A673 (cell line): ENCODE data around the gene ATP6V0E1. TPM values are rescaled to one million over a fixed set of nuclear protein-coding genes. Genes with fewer than 3 reads are reported as not detected.

Experiments
- BruUV-seq: library from RNA; stranded (reverse); fragments of 400-500 nt; replicated peaks from 2 replicates; lab custom pipeline; 2021; lab: Mats Ljungman, UMichigan
- CTCF ChIA-PET: fragments of 300-600 bp; sonication (Branson Sonifier 250); formaldehyde crosslinking; loops from one replicate; lab custom pipeline; 2022; ENCODE audit warnings: antibody characterized with exemption; lab: Charles Lee
- POLR2A ChIA-PET: fragments of 300-600 bp; sonication (Branson Sonifier 250); formaldehyde crosslinking; loops from one replicate; lab custom pipeline; 2022; ENCODE audit warnings: antibody characterized with exemption; ENCODE audit not compliant: low non-redundant PET; lab: Charles Lee
- DNase-seq: peaks from one replicate; pipeline ENCODE4 v3.0.0-alpha.2; 2015; ENCODE audit warnings: low spot score
- H3K27ac ChIP-seq: fragments of 200-600 bp; sonication (generic); 2 replicates; pipeline ENCODE4 v1.5.1; 2016; ENCODE audit warnings: mixed run types, low read depth, mild to moderate bottlenecking, mixed read lengths, antibody characterized with exemption, low read length; ENCODE audit not compliant: poor library complexity, severe bottlenecking
- H3K27me3 ChIP-seq: fragments of 200-600 bp; sonication (generic); replicated peaks from 2 replicates; pipeline ENCODE4 v1.6.1; 2017; ENCODE audit warnings: mixed run types, low read depth, mild to moderate bottlenecking, mixed read lengths, antibody characterized with exemption, low read length; ENCODE audit not compliant: insufficient read depth, poor library complexity
- H3K36me3 ChIP-seq: fragments of 200-600 bp; sonication (generic); 2 replicates; pipeline ENCODE4 v1.6.1; 2016; ENCODE audit warnings: mixed run types, mild to moderate bottlenecking, mixed read lengths, antibody characterized with exemption, low read length; ENCODE audit not compliant: insufficient read depth, poor library complexity, severe bottlenecking
- H3K4me1 ChIP-seq: fragments of 200-600 bp; sonication (generic); 2 replicates; pipeline ENCODE4 v1.6.1; 2017; ENCODE audit warnings: mixed run types, mild to moderate bottlenecking, mixed read lengths, antibody characterized with exemption, low read length; ENCODE audit not compliant: insufficient read depth, poor library complexity, severe bottlenecking
- H3K4me3 ChIP-seq: fragments of 200-600 bp; sonication (generic); 2 replicates; pipeline ENCODE4 v1.5.1; 2016; ENCODE audit warnings: low read depth, mixed run types, mild to moderate bottlenecking, mixed read lengths, low read length; ENCODE audit not compliant: poor library complexity, severe bottlenecking
- H3K9me3 ChIP-seq: fragments of 200-600 bp; sonication (generic); 2 replicates; pipeline ENCODE4 v1.6.1; 2016; ENCODE audit warnings: mixed run types, low read depth, mild to moderate bottlenecking, mixed read lengths, antibody characterized with exemption, low read length; ENCODE audit not compliant: poor library complexity, severe bottlenecking
- EZH2 ChIP-seq: fragments of 200-600 bp; sonication (generic); IDR thresholded peaks from 2 replicates; pipeline ENCODE4 v1.6.1; 2017; ENCODE audit warnings: borderline replicate concordance, low read depth, mild to moderate bottlenecking, mixed read lengths, antibody characterized with exemption, low read length; ENCODE audit not compliant: poor library complexity, severe bottlenecking
- intact Hi-C: fragments of 100-400 bp; cut with micrococcal nuclease; formaldehyde crosslinking; loops from one replicate; pipeline ENCODE4 v1.10.0; 2022; ENCODE audit not compliant: unreplicated experiment
- total RNA-seq: library from RNA; stranded (reverse); gene quantifications from 2 replicates; pipeline ENCODE4 v1.2.3, GENCODE V29; 2021
- TF ChIP-seq, protein P1 (sequence below): fragments of 300-800, 200-600 bp; sonication (generic); conservative IDR thresholded peaks from 2 replicates; pipeline ENCODE4 v1.5.1; 2017; ENCODE audit warnings: low read depth, mild to moderate bottlenecking, antibody characterized with exemption, low read length, moderate library complexity, mixed read lengths

ATP6V0E1 gene
- total RNA-seq, 1 experiment from 2014 or later, result 148 TPM

DNA sequence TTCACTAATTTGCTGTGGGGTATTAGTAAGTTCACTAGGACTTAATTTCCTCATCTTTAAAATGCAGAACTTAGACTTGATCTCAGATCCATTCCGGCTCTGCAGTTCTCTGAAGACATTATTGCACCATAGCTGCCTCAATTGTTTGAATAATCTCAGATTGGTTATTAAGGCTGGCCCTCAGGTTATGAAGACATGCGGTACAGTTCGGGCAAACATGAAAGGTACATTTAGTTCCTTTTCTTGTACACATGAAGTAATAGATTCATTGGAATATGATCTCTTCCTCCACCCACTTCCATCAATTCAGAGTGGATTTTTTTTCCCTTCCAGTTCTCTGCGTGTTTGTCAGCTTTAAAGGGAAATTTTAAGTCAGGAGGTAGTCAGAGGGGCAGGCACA is 28.0 kb downstream of the ATP6V0E1 start:
- Histone ChIP-seq H3K27ac (no peak overlapping the region), H3K4me3 (no peak overlapping the region), H3K27me3 (no peaks in the 10 kb centered on the region), H3K4me1 (no peaks in the 10 kb centered on the region), H3K9me3 (no peaks in the 10 kb centered on the region), H3K36me3 (no peaks in the 10 kb centered on the region)
- no TSS peak for BruUV-seq
- ChIA-PET CTCF (no interaction called here), POLR2A (no interaction called here)
- intact Hi-C loops, result no loop called here
- no peak for TF ChIP-seq EZH2
- TF ChIP-seq, protein P1, sequence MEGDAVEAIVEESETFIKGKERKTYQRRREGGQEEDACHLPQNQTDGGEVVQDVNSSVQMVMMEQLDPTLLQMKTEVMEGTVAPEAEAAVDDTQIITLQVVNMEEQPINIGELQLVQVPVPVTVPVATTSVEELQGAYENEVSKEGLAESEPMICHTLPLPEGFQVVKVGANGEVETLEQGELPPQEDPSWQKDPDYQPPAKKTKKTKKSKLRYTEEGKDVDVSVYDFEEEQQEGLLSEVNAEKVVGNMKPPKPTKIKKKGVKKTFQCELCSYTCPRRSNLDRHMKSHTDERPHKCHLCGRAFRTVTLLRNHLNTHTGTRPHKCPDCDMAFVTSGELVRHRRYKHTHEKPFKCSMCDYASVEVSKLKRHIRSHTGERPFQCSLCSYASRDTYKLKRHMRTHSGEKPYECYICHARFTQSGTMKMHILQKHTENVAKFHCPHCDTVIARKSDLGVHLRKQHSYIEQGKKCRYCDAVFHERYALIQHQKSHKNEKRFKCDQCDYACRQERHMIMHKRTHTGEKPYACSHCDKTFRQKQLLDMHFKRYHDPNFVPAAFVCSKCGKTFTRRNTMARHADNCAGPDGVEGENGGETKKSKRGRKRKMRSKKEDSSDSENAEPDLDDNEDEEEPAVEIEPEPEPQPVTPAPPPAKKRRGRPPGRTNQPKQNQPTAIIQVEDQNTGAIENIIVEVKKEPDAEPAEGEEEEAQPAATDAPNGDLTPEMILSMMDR, result no peak
- no peak for DNase-seq

- Histone ChIP-seq H3K27ac (no peak overlapping the region), H3K9me3 (no peaks in the 10 kb centered on the region), H3K4me1 (no peaks in the 10 kb centered on the region), H3K4me3 (no peak overlapping the region), H3K36me3 (no peaks in the 10 kb centered on the region), H3K27me3 (no peaks in the 10 kb centered on the region)
- CTCF ChIA-PET, result no interaction called here
- intact Hi-C loops, result no loop called here
- no TSS peak for BruUV-seq
- POLR2A ChIA-PET, result no interaction called here
- TF ChIP-seq, protein P1, result no peak
- TF ChIP-seq EZH2, result no peak
- DNase-seq, result no peak
Measured at GRCh38 chr5:173012882-173013281, 29.3 kb downstream of the ATP6V0E1 start.

DNA sequence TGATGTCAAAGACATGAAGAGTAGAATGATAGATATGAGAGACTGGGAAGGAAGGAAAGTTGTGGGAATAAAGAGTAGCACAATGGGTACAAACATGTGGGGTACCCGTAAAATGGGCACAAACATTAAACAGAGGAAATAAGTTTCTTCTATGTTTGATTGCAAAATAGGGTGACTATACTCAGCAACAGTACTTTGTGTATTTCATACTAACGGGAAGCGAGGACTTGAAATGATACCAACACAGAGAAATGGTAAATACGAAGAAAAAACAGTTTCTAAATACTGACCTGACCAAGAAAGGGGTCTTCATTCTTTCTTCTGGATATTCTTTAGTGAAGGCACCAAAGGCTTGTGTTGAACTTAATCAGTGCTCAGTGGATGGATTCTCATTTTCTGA is 31.1 kb downstream of the ATP6V0E1 start:
- intact Hi-C loops, result no loop called here
- ChIA-PET CTCF (no interaction called here), POLR2A (no interaction called here)
- Histone ChIP-seq H3K27me3 (no peaks in the 10 kb centered on the region), H3K4me1 (no peaks in the 10 kb centered on the region), H3K27ac (no peak overlapping the region), H3K4me3 (no peak overlapping the region), H3K36me3 (no peaks in the 10 kb centered on the region), H3K9me3 (no peaks in the 10 kb centered on the region)
- BruUV-seq, result no TSS peak
- TF ChIP-seq EZH2, result no peak
- TF ChIP-seq, protein P1, result no peak
- no peak for DNase-seq
